AG09309 (cell line): ENCODE measurements around the gene CACNA1C.
"Not testable (repeated sequence)": the region's sequence is repeated elsewhere in the genome, so short reads cannot be mapped to it uniquely, and the experiment has no call there.

Experiments
- DNase-seq: peaks from one replicate; pipeline ENCODE4 v3.0.0-alpha.2; 2010; ENCODE audit warnings: low read depth
- H3K4me3 ChIP-seq: 2 replicates; pipeline ENCODE4 v1.5.1; 2011; ENCODE audit warnings: mild to moderate bottlenecking, low read depth, low read length, moderate library complexity; ENCODE audit not compliant: control insufficient read depth
- TF ChIP-seq, protein P1 (sequence below): IDR thresholded peaks from 2 replicates; pipeline ENCODE4 v1.5.1; 2011; ENCODE audit warnings: mild to moderate bottlenecking, low read depth, low read length, inconsistent platforms; ENCODE audit not compliant: insufficient read depth, control insufficient read depth; ENCODE audit errors: missing control alignments

The CACNA1C gene

DNA sequence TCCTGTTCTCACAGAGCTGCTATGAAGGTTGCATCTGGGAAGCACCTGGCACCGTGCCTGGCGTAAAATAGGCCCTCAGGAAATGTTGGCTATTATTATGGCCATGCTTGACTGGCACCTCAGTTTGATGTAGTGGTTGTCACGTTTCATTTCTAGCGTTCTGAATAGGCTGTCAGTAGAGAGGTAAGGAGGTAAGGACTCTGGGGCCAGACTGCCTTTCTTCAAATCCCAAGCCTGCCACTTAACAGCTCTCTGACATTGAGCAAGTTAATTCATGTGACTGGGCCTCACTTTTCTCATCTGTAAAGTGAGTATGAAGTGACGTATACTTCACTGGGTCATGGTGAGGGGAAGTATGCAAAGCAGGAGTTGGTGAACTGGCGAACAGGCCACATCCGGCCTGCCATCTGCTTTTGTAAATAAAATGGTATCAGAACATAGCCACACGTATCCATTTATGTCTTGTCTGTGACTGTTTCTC is 196.2 kb downstream of the CACNA1C start:
- DNase-seq: no peak
- no peak overlapping the region for H3K4me3 ChIP-seq

DNA sequence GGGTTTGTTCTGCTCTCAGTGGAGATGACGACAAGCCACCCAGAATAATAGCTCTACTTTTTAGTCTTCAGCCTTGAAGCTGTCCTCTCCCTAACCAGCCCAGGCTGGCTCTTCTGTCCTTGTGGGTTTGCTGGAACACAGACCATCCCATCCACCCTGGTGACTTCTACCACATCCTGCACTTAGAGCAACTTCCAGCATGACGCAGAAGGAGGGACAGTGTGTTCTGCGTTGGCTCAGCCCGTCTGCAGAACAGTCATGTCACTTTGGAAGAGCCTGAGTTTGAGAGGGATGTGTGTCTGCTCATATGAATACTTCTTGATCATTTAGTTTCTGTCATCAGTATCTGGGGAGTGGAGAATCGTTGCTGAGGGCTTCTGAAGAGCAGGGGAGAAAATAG is 198.0 kb downstream of the CACNA1C start:
- no peak for DNase-seq
- no peak overlapping the region for H3K4me3 ChIP-seq
- TF ChIP-seq, protein P1, sequence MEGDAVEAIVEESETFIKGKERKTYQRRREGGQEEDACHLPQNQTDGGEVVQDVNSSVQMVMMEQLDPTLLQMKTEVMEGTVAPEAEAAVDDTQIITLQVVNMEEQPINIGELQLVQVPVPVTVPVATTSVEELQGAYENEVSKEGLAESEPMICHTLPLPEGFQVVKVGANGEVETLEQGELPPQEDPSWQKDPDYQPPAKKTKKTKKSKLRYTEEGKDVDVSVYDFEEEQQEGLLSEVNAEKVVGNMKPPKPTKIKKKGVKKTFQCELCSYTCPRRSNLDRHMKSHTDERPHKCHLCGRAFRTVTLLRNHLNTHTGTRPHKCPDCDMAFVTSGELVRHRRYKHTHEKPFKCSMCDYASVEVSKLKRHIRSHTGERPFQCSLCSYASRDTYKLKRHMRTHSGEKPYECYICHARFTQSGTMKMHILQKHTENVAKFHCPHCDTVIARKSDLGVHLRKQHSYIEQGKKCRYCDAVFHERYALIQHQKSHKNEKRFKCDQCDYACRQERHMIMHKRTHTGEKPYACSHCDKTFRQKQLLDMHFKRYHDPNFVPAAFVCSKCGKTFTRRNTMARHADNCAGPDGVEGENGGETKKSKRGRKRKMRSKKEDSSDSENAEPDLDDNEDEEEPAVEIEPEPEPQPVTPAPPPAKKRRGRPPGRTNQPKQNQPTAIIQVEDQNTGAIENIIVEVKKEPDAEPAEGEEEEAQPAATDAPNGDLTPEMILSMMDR: no peak

More for the DNA sequence above, 196.2 kb downstream of the CACNA1C start:
- TF ChIP-seq, protein P1: no peak

DNA sequence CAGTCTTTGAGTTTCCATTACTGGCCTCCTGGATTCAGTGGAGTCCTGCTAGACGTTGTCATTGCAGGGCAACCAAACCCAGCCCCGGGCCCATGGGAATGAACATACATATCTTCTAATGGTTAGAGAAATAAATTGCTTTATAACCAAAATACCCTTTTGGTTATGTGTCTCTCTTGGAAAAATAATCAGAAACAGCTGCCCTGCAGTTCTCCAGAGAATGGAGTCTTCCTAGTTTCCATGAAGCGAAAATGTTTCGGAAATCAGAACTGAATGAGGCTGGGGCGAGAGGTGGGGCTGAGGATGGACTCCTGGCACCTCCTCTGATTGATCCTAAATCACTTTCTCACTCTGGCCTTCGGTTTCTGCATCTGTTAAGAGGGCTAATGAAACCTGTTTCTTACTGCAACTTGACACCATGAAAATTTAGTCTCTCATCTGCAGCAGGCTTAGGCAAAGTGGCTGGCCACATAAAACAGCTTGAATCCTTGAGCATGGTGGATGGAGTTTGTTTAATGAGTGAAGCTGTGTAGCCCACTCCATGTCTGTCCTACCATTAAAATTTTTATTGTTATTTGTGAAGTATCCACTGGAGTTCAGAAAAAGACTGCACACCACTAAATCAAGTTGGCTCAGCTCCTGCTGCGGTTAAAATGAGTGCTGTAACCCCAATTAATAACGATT is 198.9 kb downstream of the CACNA1C start:
- no peak for DNase-seq
- TF ChIP-seq, protein P1: no peak
- no peak overlapping the region for H3K4me3 ChIP-seq

DNA sequence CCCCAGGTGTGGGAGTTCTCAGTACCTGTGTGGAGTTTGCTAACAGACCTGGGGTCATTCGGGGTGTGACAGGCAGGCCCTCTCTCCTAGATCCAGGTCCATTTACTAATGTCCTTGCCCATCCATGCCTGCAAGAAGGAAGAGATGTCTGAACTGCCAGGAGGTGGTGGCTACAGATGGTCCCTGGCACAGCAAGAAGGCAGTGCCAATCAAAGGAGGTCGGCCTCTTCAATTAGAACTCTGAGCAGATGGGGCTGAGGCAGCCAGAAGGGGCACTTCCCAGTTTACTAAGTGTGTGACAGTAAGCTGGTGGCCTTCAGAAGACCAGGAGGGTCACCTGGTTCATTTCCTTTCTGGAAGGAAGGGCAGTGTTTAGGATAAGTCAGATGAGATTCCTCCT is 202.5 kb downstream of the CACNA1C start:
- TF ChIP-seq, protein P1: no peak
- H3K4me3 ChIP-seq: no peak overlapping the region
- DNase-seq: no peak

DNA sequence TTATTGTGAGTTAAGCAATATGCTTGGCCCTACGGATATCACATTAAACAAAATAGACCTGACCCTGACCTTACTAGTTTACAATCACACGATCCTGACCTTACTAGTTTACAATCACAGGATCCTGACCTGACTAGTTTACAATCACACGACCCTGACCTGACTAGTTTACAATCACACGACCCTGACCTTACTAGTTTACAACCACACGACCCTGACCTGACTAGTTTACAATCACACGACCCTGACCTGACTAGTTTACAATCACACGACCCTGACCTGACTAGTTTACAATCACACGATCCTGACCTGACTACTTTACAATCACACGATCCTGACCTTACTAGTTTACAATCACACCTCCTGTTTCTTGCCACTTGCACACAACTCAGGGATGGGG is 202.9 kb downstream of the CACNA1C start:
- DNase-seq, H3K4me3 ChIP-seq: not testable (repeated sequence)

DNA sequence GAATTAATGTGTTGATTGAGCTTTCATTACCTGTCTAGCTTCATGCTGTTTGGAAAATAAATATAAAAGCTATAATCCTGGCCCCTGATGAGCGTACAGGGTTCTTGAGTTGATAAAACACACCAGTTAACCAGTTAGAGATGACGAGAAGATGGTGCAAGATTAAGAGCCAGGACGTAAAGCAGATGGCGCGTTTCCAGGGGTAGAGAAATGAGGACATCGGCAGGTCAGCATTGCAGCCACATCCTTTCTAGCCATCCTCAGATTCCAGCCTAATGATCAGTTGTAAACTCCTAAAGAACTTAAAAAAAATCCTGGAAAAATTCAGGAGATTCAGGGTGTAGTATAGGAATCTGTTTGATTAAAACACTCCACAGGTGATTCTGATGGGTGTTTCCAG is 203.7 kb downstream of the CACNA1C start:
- DNase-seq: peak; percentile 75
- TF ChIP-seq, protein P1: no peak
- no peak overlapping the region for H3K4me3 ChIP-seq

DNA sequence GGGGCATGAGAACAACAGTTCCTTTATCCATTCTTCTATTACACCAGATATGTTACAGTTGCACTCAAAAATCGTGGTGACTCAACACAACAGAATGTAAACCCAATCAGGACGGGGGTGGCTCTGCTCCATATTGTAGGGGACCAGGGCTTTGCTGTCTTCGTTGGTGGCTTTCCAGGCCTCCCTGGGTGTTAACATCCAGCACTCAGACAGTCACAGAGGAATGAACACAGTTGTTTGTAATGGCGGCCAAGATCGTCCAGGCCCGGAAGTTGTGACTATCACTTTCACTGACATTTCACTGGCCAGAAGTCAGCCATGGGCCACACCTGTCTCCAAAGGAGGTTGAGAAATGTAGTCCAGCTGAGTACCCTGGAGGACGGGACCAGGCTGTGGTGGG is 204.1 kb downstream of the CACNA1C start:
- TF ChIP-seq, protein P1: no peak
- DNase-seq: no peak
- H3K4me3 ChIP-seq: no peak overlapping the region
